H1 (cell line): ENCODE measurements around the gene MYH6. TPM values are rescaled to one million over a fixed set of nuclear protein-coding genes. Genes with fewer than 3 reads are reported as not detected.

ENCODE experiments used
- CTCF ChIA-PET: fragments of 300-600 bp; sonication (Branson Sonifier 250); formaldehyde crosslinking; loops from one replicate; lab custom pipeline; 2021; ENCODE audit not compliant: partially characterized antibody; lab: Charles Lee
- POLR2A ChIA-PET: fragments of 300-600 bp; sonication (Branson Sonifier 250); formaldehyde crosslinking; loops from one replicate; lab custom pipeline; 2021; ENCODE audit warnings: inconsistent platforms; ENCODE audit not compliant: partially characterized antibody; lab: Charles Lee
- DNase-seq, 2 experiments: peaks; one replicate each; pipeline versions ENCODE4 v3.0.0 to v3.0.0-alpha.2; 2010 to 2022; ENCODE audit warnings: low spot score in 2 of 2, low read depth in 1 of 2, mixed read lengths in 1 of 2
- FAIRE-seq: peaks from 2 replicates; lab custom pipeline; 2011; peaks lifted over from hg19 to GRCh38; lab: Jason Lieb, UNC
- H2AFZ ChIP-seq: 2 replicates; pipeline ENCODE4 v1.8.1; 2012; ENCODE audit warnings: low read length, inconsistent platforms
- H2AK5ac ChIP-seq: 2 replicates; pipeline ENCODE4 v1.6.1; 2013; ENCODE audit warnings: low read depth, low read length
- H2BK120ac ChIP-seq: replicated peaks from 2 replicates; pipeline ENCODE3; 2013; ENCODE audit warnings: low read depth, low read length, inconsistent platforms
- H2BK12ac ChIP-seq: 2 replicates; pipeline ENCODE4 v1.6.1; 2013; ENCODE audit warnings: low read depth, low read length
- H2BK15ac ChIP-seq: 2 replicates; pipeline ENCODE4 v1.6.1; 2013; ENCODE audit warnings: low read length
- H2BK20ac ChIP-seq: 2 replicates; pipeline ENCODE4 v1.6.1; 2013; ENCODE audit warnings: low read length
- H2BK5ac ChIP-seq: 2 replicates; pipeline ENCODE4 v1.6.1; 2013; ENCODE audit warnings: low read depth, low read length
- H3K14ac ChIP-seq: 2 replicates; pipeline ENCODE4 v1.6.1; 2013; ENCODE audit warnings: inconsistent platforms; ENCODE audit not compliant: insufficient read length
- H3K18ac ChIP-seq: 2 replicates; pipeline ENCODE4 v1.6.1; 2013; ENCODE audit warnings: low read length; ENCODE audit errors: extremely low read depth
- H3K23ac ChIP-seq: 2 replicates; pipeline ENCODE4 v1.6.1; 2013; ENCODE audit warnings: inconsistent platforms; ENCODE audit not compliant: insufficient read length
- H3K23me2 ChIP-seq: 2 replicates; pipeline ENCODE4 v1.6.1; 2013; ENCODE audit warnings: low read depth, low read length
- H3K27ac ChIP-seq: 2 replicates; pipeline ENCODE4 v1.6.1; 2011; ENCODE audit warnings: low read depth, low read length, inconsistent platforms
- H3K27me3 ChIP-seq, 4 experiments: replicated peaks in 1 of 4; 1 replicate in 1 of 4; 2 replicates in 3 of 4; pipeline versions ENCODE4 v1.6.1 to v1.8.1; 2011 to 2013; ENCODE audit warnings: low read length in 3 of 4, mild to moderate bottlenecking in 3 of 4, inconsistent platforms in 2 of 4, mixed read lengths in 2 of 4, moderate library complexity in 1 of 4; ENCODE audit not compliant: control insufficient read depth in 3 of 4, insufficient read depth in 3 of 4; ENCODE audit errors: extremely low read depth in 1 of 4
- H3K36me3 ChIP-seq, 4 experiments: 2 replicates each; pipeline versions ENCODE4 v1.6.1 to v1.8.1; 2011 to 2013; ENCODE audit warnings: mild to moderate bottlenecking in 4 of 4, low read length in 3 of 4, moderate library complexity in 2 of 4, control low read depth in 1 of 4, inconsistent platforms in 1 of 4; ENCODE audit not compliant: insufficient read depth in 4 of 4, control insufficient read depth in 2 of 4
- H3K4ac ChIP-seq: replicated peaks from 2 replicates; pipeline ENCODE3; 2013; ENCODE audit warnings: low read length, low read depth, mixed read lengths, inconsistent platforms; ENCODE audit not compliant: insufficient read length
- H3K4me1 ChIP-seq, 4 experiments: replicated peaks in 1 of 4; 1 replicate in 1 of 4; 2 replicates in 3 of 4; pipeline versions ENCODE4 v1.6.1 to v1.8.1; 2011 to 2013; ENCODE audit warnings: low read length in 3 of 4, inconsistent platforms in 2 of 4, mixed read lengths in 1 of 4; ENCODE audit not compliant: insufficient read depth in 4 of 4, control insufficient read depth in 3 of 4
- H3K4me2 ChIP-seq, 2 experiments: 2 replicates each; pipeline versions ENCODE4 v1.6.1 to v1.8.1; 2011 to 2013; ENCODE audit warnings: low read depth in 2 of 2, low read length in 2 of 2, control low read depth in 1 of 2, inconsistent platforms in 1 of 2, mild to moderate bottlenecking in 1 of 2; ENCODE audit not compliant: insufficient read depth in 1 of 2
- H3K4me3 ChIP-seq, 4 experiments: fragments of 200-600, 300-600 bp in 1 of 4; sonication (generic), shearing (Covaris generic), sonication (Bioruptor Twin) in 1 of 4; 2 replicates each; pipeline versions ENCODE4 v1.5.1 to v1.8.1; 2011 to 2016; ENCODE audit warnings: low read length in 4 of 4, low read depth in 3 of 4, control low read depth in 2 of 4, inconsistent platforms in 2 of 4, mild to moderate bottlenecking in 2 of 4, mixed read lengths in 1 of 4, moderate library complexity in 1 of 4; ENCODE audit not compliant: insufficient read depth in 2 of 4; ENCODE audit errors: extremely low read depth in 1 of 4
- H3K56ac ChIP-seq: replicated peaks from 2 replicates; pipeline ENCODE3; 2013; ENCODE audit warnings: low read depth, mild to moderate bottlenecking, mixed read lengths, low read length, inconsistent platforms; ENCODE audit not compliant: insufficient read length
- H3K79me1 ChIP-seq: 2 replicates; pipeline ENCODE4 v1.6.1; 2013; ENCODE audit warnings: low read depth, low read length, control low read depth
- H3K79me2 ChIP-seq, 2 experiments: 2 replicates each; pipeline versions ENCODE4 v1.6.1 to v1.8.1; 2012 to 2013; ENCODE audit warnings: low read length in 2 of 2, mild to moderate bottlenecking in 2 of 2, inconsistent platforms in 1 of 2; ENCODE audit not compliant: insufficient read depth in 2 of 2, control insufficient read depth in 1 of 2
- H3K9ac ChIP-seq, 4 experiments: replicated peaks in 1 of 4; 1 replicate in 1 of 4; 2 replicates in 3 of 4; pipeline versions ENCODE4 v1.6.1 to v1.8.1; 2011 to 2013; ENCODE audit warnings: low read depth in 3 of 4, low read length in 3 of 4, control low read depth in 2 of 4, mild to moderate bottlenecking in 2 of 4, moderate library complexity in 2 of 4, inconsistent platforms in 1 of 4; ENCODE audit errors: extremely low read depth in 1 of 4
- H3K9me3 ChIP-seq, 2 experiments: 2 replicates each; pipeline versions ENCODE4 v1.6.1 to v1.8.1; 2012 to 2013; ENCODE audit warnings: mild to moderate bottlenecking in 2 of 2, moderate library complexity in 2 of 2, control low read depth in 1 of 2, inconsistent platforms in 1 of 2, low read depth in 1 of 2, low read length in 1 of 2, mixed read lengths in 1 of 2; ENCODE audit not compliant: insufficient read depth in 2 of 2
- H4K20me1 ChIP-seq, 2 experiments: replicated peaks in 1 of 2; 2 replicates each; pipeline versions ENCODE3 to v1.8.1; 2011 to 2013; ENCODE audit warnings: inconsistent platforms in 2 of 2, low read length in 2 of 2, mild to moderate bottlenecking in 1 of 2; ENCODE audit not compliant: insufficient read depth in 2 of 2, control insufficient read depth in 1 of 2
- H4K5ac ChIP-seq: 2 replicates; pipeline ENCODE4 v1.6.1; 2013; ENCODE audit warnings: low read length, low read depth, mixed read lengths, inconsistent platforms; ENCODE audit not compliant: insufficient read length
- H4K8ac ChIP-seq: 2 replicates; pipeline ENCODE4 v1.8.0; 2013; ENCODE audit warnings: mild to moderate bottlenecking, moderate library complexity, low read length, inconsistent platforms; ENCODE audit not compliant: insufficient read depth; ENCODE audit errors: extremely low read depth
- H4K91ac ChIP-seq: replicated peaks from 2 replicates; pipeline ENCODE3; 2013; ENCODE audit warnings: low read length, mixed read lengths, inconsistent platforms; ENCODE audit not compliant: insufficient read length
- ATF2 ChIP-seq: IDR thresholded peaks from 2 replicates; pipeline ENCODE4 v1.6.1; 2012; ENCODE audit warnings: low read length, inconsistent platforms
- CREB1 ChIP-seq: IDR thresholded peaks from 2 replicates; pipeline ENCODE4 v1.6.1; 2012; ENCODE audit warnings: inconsistent platforms
- HDAC6 ChIP-seq: IDR thresholded peaks from one replicate; pipeline ENCODE4 v1.7.1; 2012; ENCODE audit warnings: low read depth, mild to moderate bottlenecking, inconsistent platforms, low read length, moderate library complexity
- JUND ChIP-seq: IDR thresholded peaks from 2 replicates; pipeline ENCODE4 v1.6.1; 2011; ENCODE audit warnings: mild to moderate bottlenecking, improper control_type of control experiment, low read length
- KDM1A ChIP-seq: fragments of 200-600, 300-600 bp; sonication (generic); IDR thresholded peaks from 2 replicates; pipeline ENCODE4 v1.7.1; 2016; ENCODE audit warnings: mild to moderate bottlenecking, low read length, borderline replicate concordance
- NRF1 ChIP-seq: IDR thresholded peaks from 2 replicates; pipeline ENCODE4 v1.6.1; 2011; ENCODE audit warnings: mild to moderate bottlenecking, low read depth, low read length, improper control_type of control experiment
- POLR2AphosphoS5 ChIP-seq: IDR thresholded peaks from 2 replicates; pipeline ENCODE4 v1.6.1; 2011; ENCODE audit warnings: low read depth, low read length
- RBBP5 ChIP-seq: IDR thresholded peaks from 2 replicates; pipeline ENCODE4 v1.7.1; 2012; ENCODE audit warnings: low read depth, mild to moderate bottlenecking, inconsistent platforms, low read length, moderate library complexity, borderline replicate concordance
- SRF ChIP-seq: IDR thresholded peaks from 2 replicates; pipeline ENCODE4 v1.6.1; 2011; ENCODE audit warnings: mild to moderate bottlenecking, low read depth, low read length, moderate library complexity
- SUZ12 ChIP-seq: fragments of 200-600 bp; sonication (generic); IDR thresholded peaks from 2 replicates; pipeline ENCODE4 v1.6.1; 2012; ENCODE audit warnings: mild to moderate bottlenecking, inconsistent platforms, low read length, moderate library complexity, mixed read lengths
- TCF12 ChIP-seq: IDR thresholded peaks from 2 replicates; pipeline ENCODE4 v1.6.1; 2011; ENCODE audit warnings: low read depth, mild to moderate bottlenecking, low read length
- YY1 ChIP-seq: IDR thresholded peaks from 2 replicates; pipeline ENCODE4 v1.6.1; 2011; ENCODE audit warnings: low read depth, mild to moderate bottlenecking, low read length
- ZNF274 ChIP-seq: IDR thresholded peaks from 2 replicates; pipeline ENCODE4 v1.7.0; 2012; ENCODE audit warnings: low read length, borderline replicate concordance; ENCODE audit errors: extremely low read depth
- WGBS, 2 experiments: shearing (Covaris generic) in 1 of 2; methylation state at CpG; one replicate each; pipeline versions ENCODE4 v1.1.6 to v1.1.7; 2013 to 2015; ENCODE audit warnings: low lambda C conversion rate in 2 of 2, mixed read lengths in 2 of 2, inconsistent platforms in 1 of 2, low coverage in 1 of 2, missing lambda C conversion rate in 1 of 2; ENCODE audit not compliant: insufficient replicate concordance in 2 of 2, insufficient coverage in 1 of 2, insufficient read length in 1 of 2; ENCODE audit errors: extremely low coverage in 1 of 2, missing lambda C conversion rate in 1 of 2; 5-methylcytosine and 5-hydroxymethylcytosine counted together
- polyA plus RNA-seq, 7 experiments: library from polyadenylated mRNA; depleted of rRNA in 3 of 7; stranded (reverse) in 5 of 7; unstranded in 2 of 7; fragments of >200 nt in 5 of 7; fragments of 200-250 nt in 2 of 7; gene quantifications; 1 replicate in 5 of 7; 2 replicates in 1 of 7; 4 replicates in 1 of 7; pipeline versions ENCODE4 v1.2.1 to v1.2.3, GENCODE V29; 2011 to 2013; ENCODE audit warnings: missing spikeins in 2 of 7, mixed read lengths in 2 of 7
- total RNA-seq: library from RNA; stranded (reverse); fragmentation: NEBNext Ultra II Directional; extraction: Animal tissue kit (Norgen Biotek cat#: 25700); gene quantifications from 2 replicates; pipeline ENCODE4 v1.2.1, GENCODE V29; 2021

MYH6 gene
- total and polyA plus RNA-seq, 2 of the 8 experiments (the other 6 are each of a cell fraction or from before 2014, with no cell fraction given) = 0.03 TPM; not detected in 1

DNA sequence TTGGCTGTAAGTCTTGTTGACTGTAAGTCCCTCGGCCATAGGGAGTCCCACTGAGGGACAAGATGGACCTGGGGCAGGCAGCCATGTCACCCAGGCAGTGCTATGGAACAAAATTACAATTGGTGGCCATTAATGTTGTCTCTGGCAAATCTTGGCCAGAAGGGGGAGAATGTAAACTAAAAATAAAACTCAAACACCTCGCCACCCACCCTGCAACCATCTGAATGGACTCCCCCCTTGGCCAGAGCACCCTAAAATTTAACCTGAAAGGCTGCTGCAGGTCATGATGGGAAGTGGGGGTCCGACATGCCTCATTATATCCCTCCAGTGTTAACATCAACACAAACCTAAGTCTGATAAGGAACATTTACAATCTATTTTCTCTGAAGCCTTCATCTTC lies 63.6 kb downstream of the MYH6 start:
- POLR2A ChIA-PET = interaction anchor here (0.9 to 3.7 kb wide), 4 partner anchors 10 to 23 kb away, joined by 4 to 25 read pairs (median 13); partner anchors contain the start of gene PABPN1
- no peaks in the 10 kb centered on the region for H3K23me2 ChIP-seq
- H3K79me2 ChIP-seq = no peaks in the 10 kb centered on the region
- TF ChIP-seq NRF1 (no peak), ZNF274 (no peak), SUZ12 (no peak), POLR2AphosphoS5 (no peak), HDAC6 (no peak), SRF (no peak), YY1 (no peak; the same call in 1 of the 2 replicates), RBBP5 (no peak), ATF2 (no peak), CREB1 (no peak), JUND (no peak), KDM1A (no peak), TCF12 (no peak)

More for the DNA sequence above, 63.6 kb downstream of the MYH6 start:
- no peaks in the 10 kb centered on the region for H3K79me1 ChIP-seq
- no peak overlapping the region for H3K27ac ChIP-seq
- no peak overlapping the region for H2BK15ac ChIP-seq
- no peak overlapping the region for H2BK12ac ChIP-seq
- no peaks in the 10 kb centered on the region for H3K27me3 ChIP-seq
- CTCF ChIA-PET = interaction anchor here (0.7 to 5.9 kb wide), 14 partner anchors 8 to 112 kb away, joined by 3 to 69 read pairs (median 10); partner anchors contain the start of gene BCL2L2
- WGBS, 2 experiments = 79% methylated on average over 3 of the region's 3 CpGs; no CpG with 5 or more reads in 1 of the 2 experiments
- DNase-seq = no peak
- H2BK5ac ChIP-seq = no peak overlapping the region
- no peak overlapping the region for H3K4me3 ChIP-seq
- no peak overlapping the region for H3K23ac ChIP-seq
- no peak overlapping the region for H2AK5ac ChIP-seq
- no peak overlapping the region for H4K5ac ChIP-seq
- peaks cover 5 to 14% of the 10 kb centered on the region in 2 experiments for H3K9me3 ChIP-seq
- no peaks in the 10 kb centered on the region for H4K20me1 ChIP-seq
- H2BK20ac ChIP-seq = no peak overlapping the region
- peak; percentile 45 for FAIRE-seq
- H2AFZ ChIP-seq = no peak overlapping the region
- no peaks in the 10 kb centered on the region for H3K36me3 ChIP-seq
- no peak overlapping the region for H2BK120ac ChIP-seq
- H3K4me1 ChIP-seq = peaks cover 0 to 4% (median 1%) of the 10 kb centered on the region in 4 experiments; a peak in 3 of 7 replicates
- no peak overlapping the region for H3K4me2 ChIP-seq
- no peak overlapping the region for H3K18ac ChIP-seq
- no peak overlapping the region for H4K91ac ChIP-seq
- H3K14ac ChIP-seq = no peak overlapping the region
- H3K56ac ChIP-seq = no peak overlapping the region
- H3K9ac ChIP-seq = no peak overlapping the region
- no peak overlapping the region for H3K4ac ChIP-seq
- no peak overlapping the region for H4K8ac ChIP-seq
